HepG2 (cell line): ENCODE data around the gene MTIF2. TPM values are rescaled to one million over a fixed set of nuclear protein-coding genes. Genes with fewer than 3 reads are reported as not detected.
A peak's percentile ranks its signal among the peaks of the same experiment; 100 is the strongest.

Source experiments
- FOXK1 ChIP-seq: sonication (generic); formaldehyde crosslinking; IDR thresholded peaks from 2 replicates; pipeline ENCODE4 v1.4.0; 2020; ENCODE audit warnings: low read depth, missing genetic modification reagents, borderline replicate concordance
- HHEX ChIP-seq: IDR thresholded peaks from 2 replicates; pipeline ENCODE4 v1.6.1; 2016; ENCODE audit warnings: control low read depth
- HNRNPH1 ChIP-seq: fragments of 200-400 bp; formaldehyde crosslinking; optimal IDR thresholded peaks from 2 replicates; pipeline ENCODE3; 2017; ENCODE audit warnings: mild to moderate bottlenecking, low read depth, low read length
- HNRNPUL1 ChIP-seq: fragments of 200-400 bp; formaldehyde crosslinking; IDR thresholded peaks from 2 replicates; pipeline ENCODE4 v1.6.1; 2017; ENCODE audit warnings: low read depth, mild to moderate bottlenecking, low read length, moderate library complexity
- KDM5A ChIP-seq: fragments of 200-600 bp; sonication (generic); IDR thresholded peaks from 2 replicates; pipeline ENCODE4 v1.7.0; 2018; ENCODE audit warnings: antibody characterized with exemption, mild to moderate bottlenecking, low read length, borderline replicate concordance
- MBNL3 ChIP-seq: fragments of 250-450 bp; sonication (Bioruptor Pico); conservative IDR thresholded peaks from 2 replicates; pipeline ENCODE4 v1.8.0; 2022; ENCODE audit warnings: mild to moderate bottlenecking, inconsistent platforms
- MTF2 ChIP-seq: sonication (generic); formaldehyde crosslinking; IDR thresholded peaks from 2 replicates; pipeline ENCODE4 v1.5.0; 2020; ENCODE audit warnings: missing genetic modification reagents, borderline replicate concordance
- NFIB ChIP-seq: sonication (generic); formaldehyde crosslinking; IDR thresholded peaks from 2 replicates; pipeline ENCODE4 v1.9.0; 2021; ENCODE audit warnings: missing genetic modification reagents, mild to moderate bottlenecking, borderline replicate concordance
- PRDM15 ChIP-seq: sonication (generic); formaldehyde crosslinking; IDR thresholded peaks from 2 replicates; pipeline ENCODE4 v1.4.0; 2020; ENCODE audit warnings: missing genetic modification reagents
- RBM22 ChIP-seq: fragments of 200-400 bp; formaldehyde crosslinking; optimal IDR thresholded peaks from 2 replicates; pipeline ENCODE3; 2017; ENCODE audit warnings: mild to moderate bottlenecking, low read length, moderate library complexity
- REXO4 ChIP-seq: sonication (generic); formaldehyde crosslinking; IDR thresholded peaks from 2 replicates; pipeline ENCODE4 v1.8.0; 2022; ENCODE audit warnings: missing genetic modification reagents, mild to moderate bottlenecking, borderline replicate concordance
- RFXAP ChIP-seq: sonication (generic); formaldehyde crosslinking; IDR thresholded peaks from 2 replicates; pipeline ENCODE4 v1.4.0; 2020; ENCODE audit warnings: missing genetic modification reagents, borderline replicate concordance
- SOX6 ChIP-seq, 2 experiments: fragments of 450-650 bp in 1 of 2; sonication (generic) in 1 of 2; formaldehyde crosslinking in 1 of 2; IDR thresholded peaks; 2 replicates each; pipeline versions ENCODE4 v1.4.0 to v1.6.1; 2017 to 2020; ENCODE audit warnings: antibody characterized with exemption in 1 of 2, mild to moderate bottlenecking in 1 of 2, missing genetic modification reagents in 1 of 2
- TRIM22 ChIP-seq: fragments of 450-650 bp; IDR thresholded peaks from 2 replicates; pipeline ENCODE4 v1.6.1; 2017
- ZNF451 ChIP-seq: sonication (generic); formaldehyde crosslinking; IDR thresholded peaks from 2 replicates; pipeline ENCODE4 v1.5.0; 2020; ENCODE audit warnings: mild to moderate bottlenecking, missing genetic modification reagents
- polyA plus RNA-seq, 8 experiments: library from polyadenylated mRNA; depleted of rRNA in 3 of 8; stranded (reverse) in 7 of 8; unstranded in 1 of 8; fragments of >200 nt; fragmentation: Illumina TruSeq in 4 of 8; extraction: Trizol in 4 of 8; gene quantifications; 2 replicates each; pipeline versions ENCODE4 v1.2.1 to v1.2.3, GENCODE V29; 2011 to 2016; ENCODE audit warnings: low read depth in 4 of 8, missing spikeins in 1 of 8, mixed read lengths in 1 of 8; ENCODE audit not compliant: insufficient read depth in 1 of 8
- total RNA-seq, 5 experiments: library from RNA; depleted of rRNA; stranded (reverse); fragments of >200 nt; fragmentation: Illumina TruSeq; extraction: Trizol; gene quantifications; 2 replicates each; pipeline ENCODE4 v1.2.3, GENCODE V29; 2016; ENCODE audit warnings: low read depth in 1 of 5
- TF ChIP-seq, protein P1 (sequence below): sonication (generic); formaldehyde crosslinking; IDR thresholded peaks from 2 replicates; pipeline ENCODE4 v1.4.0; 2020; ENCODE audit warnings: missing genetic modification reagents
- TF ChIP-seq, protein P2 (sequence below): sonication (generic); formaldehyde crosslinking; IDR thresholded peaks from 2 replicates; pipeline ENCODE4 v1.4.0; 2020; ENCODE audit warnings: mild to moderate bottlenecking, missing genetic modification reagents

The MTIF2 gene
- total and polyA plus RNA-seq, 2 of the 13 experiments (the other 11 are each of a cell fraction or from before 2014, with no cell fraction given) = 32.1 to 92.1 TPM

GRCh38 chr2:55282110-55282917 lies 13.3 kb upstream of the MTIF2 start (continued):
- TF ChIP-seq, protein P1, sequence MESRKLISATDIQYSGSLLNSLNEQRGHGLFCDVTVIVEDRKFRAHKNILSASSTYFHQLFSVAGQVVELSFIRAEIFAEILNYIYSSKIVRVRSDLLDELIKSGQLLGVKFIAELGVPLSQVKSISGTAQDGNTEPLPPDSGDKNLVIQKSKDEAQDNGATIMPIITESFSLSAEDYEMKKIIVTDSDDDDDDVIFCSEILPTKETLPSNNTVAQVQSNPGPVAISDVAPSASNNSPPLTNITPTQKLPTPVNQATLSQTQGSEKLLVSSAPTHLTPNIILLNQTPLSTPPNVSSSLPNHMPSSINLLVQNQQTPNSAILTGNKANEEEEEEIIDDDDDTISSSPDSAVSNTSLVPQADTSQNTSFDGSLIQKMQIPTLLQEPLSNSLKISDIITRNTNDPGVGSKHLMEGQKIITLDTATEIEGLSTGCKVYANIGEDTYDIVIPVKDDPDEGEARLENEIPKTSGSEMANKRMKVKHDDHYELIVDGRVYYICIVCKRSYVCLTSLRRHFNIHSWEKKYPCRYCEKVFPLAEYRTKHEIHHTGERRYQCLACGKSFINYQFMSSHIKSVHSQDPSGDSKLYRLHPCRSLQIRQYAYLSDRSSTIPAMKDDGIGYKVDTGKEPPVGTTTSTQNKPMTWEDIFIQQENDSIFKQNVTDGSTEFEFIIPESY (CRISPR knock-in tag) = no peak; the same call in 1 of the 2 replicates
- TF ChIP-seq MTF2 (CRISPR knock-in tag) (no peak), PRDM15 (CRISPR knock-in tag) (peak; percentile 47; the same call in 1 of the 2 replicates), TRIM22 (no peak), FOXK1 (no peak), KDM5A (peak; percentile 50; the same call in 1 of the 2 replicates), SOX6 (IDR thresholded peaks at IDR 0.05) (no peak), SOX6 (CRISPR knock-in tag; IDR thresholded peaks at IDR 0.05) (peak; percentile 76), HNRNPUL1 (0 out of 2 replicates have a peak, but pooled peaks have one; percentile 77), MBNL3 (CRISPR knock-in tag) (no peak), ZNF451 (peak; percentile 92), RBM22 (peak; percentile 79), HNRNPH1 (no peak), HHEX (CRISPR knock-in tag) (no peak), NFIB (CRISPR knock-in tag) (no peak), RFXAP (CRISPR knock-in tag) (0 out of 2 replicates have a peak, but pooled peaks have one; percentile 41), REXO4 (no peak)
- TF ChIP-seq, protein P2, sequence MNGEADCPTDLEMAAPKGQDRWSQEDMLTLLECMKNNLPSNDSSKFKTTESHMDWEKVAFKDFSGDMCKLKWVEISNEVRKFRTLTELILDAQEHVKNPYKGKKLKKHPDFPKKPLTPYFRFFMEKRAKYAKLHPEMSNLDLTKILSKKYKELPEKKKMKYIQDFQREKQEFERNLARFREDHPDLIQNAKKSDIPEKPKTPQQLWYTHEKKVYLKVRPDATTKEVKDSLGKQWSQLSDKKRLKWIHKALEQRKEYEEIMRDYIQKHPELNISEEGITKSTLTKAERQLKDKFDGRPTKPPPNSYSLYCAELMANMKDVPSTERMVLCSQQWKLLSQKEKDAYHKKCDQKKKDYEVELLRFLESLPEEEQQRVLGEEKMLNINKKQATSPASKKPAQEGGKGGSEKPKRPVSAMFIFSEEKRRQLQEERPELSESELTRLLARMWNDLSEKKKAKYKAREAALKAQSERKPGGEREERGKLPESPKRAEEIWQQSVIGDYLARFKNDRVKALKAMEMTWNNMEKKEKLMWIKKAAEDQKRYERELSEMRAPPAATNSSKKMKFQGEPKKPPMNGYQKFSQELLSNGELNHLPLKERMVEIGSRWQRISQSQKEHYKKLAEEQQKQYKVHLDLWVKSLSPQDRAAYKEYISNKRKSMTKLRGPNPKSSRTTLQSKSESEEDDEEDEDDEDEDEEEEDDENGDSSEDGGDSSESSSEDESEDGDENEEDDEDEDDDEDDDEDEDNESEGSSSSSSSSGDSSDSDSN (CRISPR knock-in tag) = peak; percentile 100
